HepG2 (cell line): ENCODE results near the gene APOL5.

ENCODE experiments used
- BRCA1 ChIP-seq: sonication (generic); formaldehyde crosslinking; IDR thresholded peaks from 2 replicates; pipeline ENCODE4 v1.4.0; 2020; ENCODE audit warnings: missing genetic modification reagents
- EP300 ChIP-seq, 3 experiments: sonication (generic) in 1 of 3; formaldehyde crosslinking in 1 of 3; IDR thresholded peaks; 2 replicates each; pipeline versions ENCODE4 v1.5.1 to v1.6.1; 2011 to 2020; ENCODE audit warnings: low read depth in 2 of 3, low read length in 2 of 3, borderline replicate concordance in 1 of 3, improper control_type of control experiment in 1 of 3, mild to moderate bottlenecking in 1 of 3, missing genetic modification reagents in 1 of 3, moderate library complexity in 1 of 3
- GABPA ChIP-seq, 2 experiments: IDR thresholded peaks; 2 replicates each; pipeline ENCODE4 v1.6.1; 2011 to 2016; ENCODE audit warnings: low read depth in 2 of 2, low read length in 1 of 2, missing biosample characterization in 1 of 2, missing genetic modification characterization in 1 of 2
- MBD4 ChIP-seq: IDR thresholded peaks from 2 replicates; pipeline ENCODE4 v1.6.1; 2012; ENCODE audit warnings: low read length, inconsistent platforms, borderline replicate concordance
- NR2F2 ChIP-seq: IDR thresholded peaks from 2 replicates; pipeline ENCODE4 v1.6.1; 2012; ENCODE audit warnings: low read depth, inconsistent platforms, borderline replicate concordance
- POLR2AphosphoS5 ChIP-seq: IDR thresholded peaks from 2 replicates; pipeline ENCODE4 v1.6.1; 2012; ENCODE audit warnings: low read depth, low read length
- RAD21 ChIP-seq: fragments of 450-650 bp; formaldehyde crosslinking; IDR thresholded peaks from 2 replicates; pipeline ENCODE4 v1.5.0; 2020; ENCODE audit warnings: mild to moderate bottlenecking
- SP1 ChIP-seq, 2 experiments: fragments of 450-650 bp in 1 of 2; sonication (generic) in 1 of 2; formaldehyde crosslinking in 1 of 2; IDR thresholded peaks; 2 replicates each; pipeline versions ENCODE4 v1.4.0 to v1.6.1; 2016 to 2020; ENCODE audit warnings: missing genetic modification reagents in 1 of 2
- SP2 ChIP-seq: sonication (generic); formaldehyde crosslinking; IDR thresholded peaks from 2 replicates; pipeline ENCODE4 v1.5.1; 2020; ENCODE audit warnings: mild to moderate bottlenecking, missing genetic modification reagents
- TBL1XR1 ChIP-seq: fragments of 150-350 bp; IDR thresholded peaks from 2 replicates; pipeline ENCODE4 v1.6.1; 2014; ENCODE audit warnings: borderline replicate concordance, low read length; ENCODE audit not compliant: partially characterized antibody
- ZBTB21 ChIP-seq: sonication (generic); formaldehyde crosslinking; IDR thresholded peaks from 2 replicates; pipeline ENCODE4 v1.4.0; 2020; ENCODE audit warnings: missing genetic modification reagents

GRCh38 chr22:35678836-35679235, 38.8 kb upstream of the APOL5 start:
- TF ChIP-seq ZBTB21 (CRISPR knock-in tag): no peak
- no peak for TF ChIP-seq RAD21 (CRISPR knock-in tag)
- TF ChIP-seq EP300 (IDR thresholded peaks at IDR 0.05; ENCODE audit: low read depth in 2 of 2, low read length in 2 of 2): no peak
- TF ChIP-seq EP300 (CRISPR knock-in tag; IDR thresholded peaks at IDR 0.05; ENCODE audit: borderline replicate concordance): no peak
- TF ChIP-seq TBL1XR1: no peak
- TF ChIP-seq GABPA (IDR thresholded peaks at IDR 0.05; ENCODE audit: low read depth, low read length): no peak
- TF ChIP-seq GABPA (CRISPR knock-in tag; IDR thresholded peaks at IDR 0.05; ENCODE audit: low read depth): no peak
- no peak for TF ChIP-seq MBD4
- TF ChIP-seq BRCA1 (CRISPR knock-in tag): no peak
- TF ChIP-seq NR2F2: no peak
- TF ChIP-seq SP2 (CRISPR knock-in tag): no peak
- no peak for TF ChIP-seq SP1 (IDR thresholded peaks at IDR 0.05)
- TF ChIP-seq SP1 (CRISPR knock-in tag; IDR thresholded peaks at IDR 0.05): no peak
- TF ChIP-seq POLR2AphosphoS5: no peak
